K562 (cell line): ENCODE results near the gene BRAF. TPM values are rescaled to one million over a fixed set of nuclear protein-coding genes. Genes with fewer than 3 reads are reported as not detected.

Source experiments
- ADNP ChIP-seq: fragments of 200-800 bp; sonication (Bioruptor generic); IDR thresholded peaks from 2 replicates; pipeline ENCODE4 v1.6.1; 2016; ENCODE audit warnings: missing genetic modification characterization, missing compliant biosample characterization
- CBFA2T2 ChIP-seq: fragments of 450-650 bp; conservative IDR thresholded peaks from 2 replicates; pipeline ENCODE4 v1.6.1; 2017; ENCODE audit warnings: mild to moderate bottlenecking
- DEAF1 ChIP-seq: fragments of 450-650 bp; formaldehyde crosslinking; IDR thresholded peaks from 2 replicates; pipeline ENCODE4 v1.4.0; 2020; ENCODE audit warnings: mild to moderate bottlenecking, moderate library complexity
- GTF3C2 ChIP-seq: IDR thresholded peaks from 3 replicates; pipeline ENCODE4 v1.6.1; 2011; ENCODE audit warnings: borderline replicate concordance, mild to moderate bottlenecking, moderate library complexity; ENCODE audit not compliant: insufficient read length; ENCODE audit errors: extremely low read depth
- HDAC1 ChIP-seq, 2 experiments: fragments of 450-650 bp; IDR thresholded peaks; 2 replicates each; pipeline ENCODE4 v1.6.1; 2016 to 2017; ENCODE audit warnings: inconsistent platforms in 1 of 2, mild to moderate bottlenecking in 1 of 2, moderate library complexity in 1 of 2
- MAX ChIP-seq: sonication (generic); formaldehyde crosslinking; IDR thresholded peaks from 2 replicates; pipeline ENCODE4 v1.9.0; 2022; ENCODE audit warnings: mild to moderate bottlenecking, missing genetic modification reagents
- MTA2 ChIP-seq: fragments of 450-650 bp; IDR thresholded peaks from 2 replicates; pipeline ENCODE4 v1.6.1; 2016; ENCODE audit warnings: low read depth
- NKRF ChIP-seq: fragments of 450-650 bp; IDR thresholded peaks from 2 replicates; pipeline ENCODE4 v1.6.1; 2016; ENCODE audit warnings: borderline replicate concordance
- NUFIP1 ChIP-seq: fragments of 450-650 bp; IDR thresholded peaks from 2 replicates; pipeline ENCODE4 v1.6.1; 2018; ENCODE audit not compliant: partially characterized antibody
- PHTF2 ChIP-seq: fragments of 250-450 bp; sonication (Bioruptor Pico); IDR thresholded peaks from 2 replicates; pipeline ENCODE4 v1.5.0; 2021; ENCODE audit warnings: mild to moderate bottlenecking
- POLR2H ChIP-seq: IDR thresholded peaks from 2 replicates; pipeline ENCODE4 v1.6.1; 2016; ENCODE audit warnings: missing genetic modification characterization, low read depth, mild to moderate bottlenecking, control low read depth, missing compliant biosample characterization, moderate library complexity
- SP1 ChIP-seq: sonication (generic); formaldehyde crosslinking; IDR thresholded peaks from 2 replicates; pipeline ENCODE4 v1.8.1; 2022; ENCODE audit warnings: mild to moderate bottlenecking, missing genetic modification reagents
- SPI1 ChIP-seq: IDR thresholded peaks from 2 replicates; pipeline ENCODE4 v1.6.1; 2011; ENCODE audit warnings: low read depth, low read length, control low read depth, borderline replicate concordance
- TOE1 ChIP-seq, 2 experiments: fragments of 450-650 bp in 1 of 2; sonication (generic) in 1 of 2; formaldehyde crosslinking in 1 of 2; IDR thresholded peaks; 2 replicates each; pipeline versions ENCODE4 v1.7.1 to v1.8.0; 2016 to 2022; ENCODE audit warnings: borderline replicate concordance in 2 of 2, mild to moderate bottlenecking in 2 of 2, antibody characterized with exemption in 1 of 2, inconsistent platforms in 1 of 2, low read depth in 1 of 2, missing genetic modification reagents in 1 of 2, moderate library complexity in 1 of 2
- TRIM24 ChIP-seq, 2 experiments: fragments of 450-650 bp; IDR thresholded peaks; 2 replicates each; pipeline ENCODE4 v1.6.1; 2016
- ZHX1 ChIP-seq: fragments of 150-350 bp; conservative IDR thresholded peaks from 2 replicates; pipeline ENCODE4 v1.6.1; 2014; ENCODE audit warnings: low read length
- ZNF140 ChIP-seq: fragments of 250-450 bp; sonication (Bioruptor Pico); IDR thresholded peaks from 2 replicates; pipeline ENCODE4 v1.8.0; 2021; ENCODE audit warnings: moderate library complexity, mild to moderate bottlenecking, inconsistent platforms
- ZNF311 ChIP-seq: fragments of 250-450 bp; sonication (Bioruptor Pico); IDR thresholded peaks from 2 replicates; pipeline ENCODE4 v1.4.0; 2020; ENCODE audit warnings: mild to moderate bottlenecking, moderate library complexity
- polyA plus RNA-seq, 8 experiments: library from polyadenylated mRNA; depleted of rRNA in 4 of 8; stranded (reverse) in 5 of 8; unstranded in 3 of 8; fragments of >200 nt; fragmentation: Nextera tagmentation in 2 of 8; fragmentation: Illumina TruSeq in 1 of 8; extraction: Ambion mirVana in 2 of 8; extraction: Trizol in 1 of 8; gene quantifications; 2 replicates each; pipeline versions ENCODE4 v1.2.1 to v1.2.3, GENCODE V29; 2011 to 2014; ENCODE audit warnings: inconsistent platforms in 1 of 8, missing spikeins in 1 of 8
- total RNA-seq, 7 experiments: library from RNA; depleted of rRNA in 6 of 7; stranded (reverse); fragments of >200 nt in 6 of 7; fragmentation: Illumina TruSeq in 2 of 7; extraction: Trizol in 2 of 7; gene quantifications; 2 replicates each; pipeline versions ENCODE4 v1.2.1 to v1.2.3, GENCODE V29; 2011 to 2021; ENCODE audit warnings: low replicate concordance in 1 of 7

BRAF gene
- total and polyA plus RNA-seq, 9 of the 15 experiments (the other 6 are each of a cell fraction or from before 2014, with no cell fraction given) = 3.6 to 38.3 (median 21.9) TPM

GRCh38 chr7:140674356-140674800 lies 250.4 kb downstream of the BRAF start (continued):
- TF ChIP-seq DEAF1 (CRISPR knock-in tag) (no peak), ADNP (tag) (no peak), SP1 (CRISPR knock-in tag) (no peak), HDAC1 (IDR thresholded peaks at IDR 0.05) (no peak), PHTF2 (CRISPR knock-in tag) (no peak), TOE1 (IDR thresholded peaks at IDR 0.05; ENCODE audit: borderline replicate concordance) (no peak), TOE1 (CRISPR knock-in tag; IDR thresholded peaks at IDR 0.05; ENCODE audit: borderline replicate concordance, low read depth) (peak; percentile 40; the same call in 1 of the 2 replicates), NUFIP1 (no peak), MTA2 (no peak), GTF3C2 (no peak), NKRF (no peak), POLR2H (no peak), SPI1 (0 out of 2 replicates have a peak, but pooled peaks have one; percentile 25), ZNF311 (CRISPR knock-in tag) (no peak), CBFA2T2 (0 out of 2 replicates have a peak, but pooled peaks have one; percentile 1), ZNF140 (CRISPR knock-in tag) (no peak), TRIM24 (IDR thresholded peaks at IDR 0.05) (0 out of 4 replicates have a peak, but pooled peaks of 1 of the 2 experiments have one; percentile 1), ZHX1 (no peak), MAX (CRISPR knock-in tag) (no peak)
